HEK293 (cell line): ENCODE results near the gene OTOF.

Experiments used
- CTCF ChIA-PET: fragments of 350-600 bp; formaldehyde crosslinking; extraction: SDS; loops from one replicate; lab custom pipeline; 2021; ENCODE audit warnings: antibody characterized with exemption; lab: Yijun Ruan, JAX
- POLR2A ChIA-PET: fragments of 300-600 bp; formaldehyde crosslinking; extraction: SDS; loops from one replicate; lab custom pipeline; 2020; ENCODE audit warnings: antibody characterized with exemption, inconsistent platforms; lab: Yijun Ruan, JAX
- H3K27ac ChIP-seq: fragments of 200-500 bp; sonication (Bioruptor generic); 2 replicates; pipeline ENCODE4 v1.5.1; 2014; ENCODE audit warnings: low read depth, low read length, control low read depth, inconsistent platforms; ENCODE audit errors: extremely low read depth
- H3K36me3 ChIP-seq, 2 experiments: fragments of 200-500 bp in 1 of 2; sonication (Bioruptor generic) in 1 of 2; 1 replicate in 1 of 2; 2 replicates in 1 of 2; pipeline ENCODE4 v1.5.1; 2014 to 2017; ENCODE audit warnings: inconsistent platforms in 2 of 2, low read length in 2 of 2; ENCODE audit not compliant: control insufficient read depth in 2 of 2, insufficient read depth in 1 of 2
- H3K4me1 ChIP-seq: fragments of 200-500 bp; sonication (Bioruptor generic); 2 replicates; pipeline ENCODE4 v1.5.1; 2014; ENCODE audit warnings: mild to moderate bottlenecking, low read length, inconsistent platforms; ENCODE audit not compliant: control insufficient read depth, insufficient read depth
- H3K4me3 ChIP-seq: 2 replicates; pipeline ENCODE4 v1.5.1; 2011; ENCODE audit warnings: low read depth, mild to moderate bottlenecking, control low read depth, low read length, moderate library complexity
- H3K9me3 ChIP-seq: fragments of 200-500 bp; sonication (Bioruptor generic); 2 replicates; pipeline ENCODE4 v1.5.1; 2014; ENCODE audit warnings: low read depth, low read length, inconsistent platforms; ENCODE audit not compliant: control insufficient read depth, insufficient read depth
- AEBP2 ChIP-seq: fragments of 450-650 bp; formaldehyde crosslinking; IDR thresholded peaks from 2 replicates; pipeline ENCODE4 v1.5.1; 2016; ENCODE audit warnings: missing biosample characterization, missing genetic modification characterization, borderline replicate concordance
- EGR2 ChIP-seq: fragments of 450-650 bp; formaldehyde crosslinking; IDR thresholded peaks from 2 replicates; pipeline ENCODE4 v1.5.1; 2016; ENCODE audit warnings: low read depth, missing biosample characterization, missing genetic modification characterization
- GFI1B ChIP-seq: fragments of 450-650 bp; formaldehyde crosslinking; IDR thresholded peaks from 2 replicates; pipeline ENCODE4 v1.5.1; 2016; ENCODE audit warnings: missing biosample characterization, missing genetic modification characterization
- KLF9 ChIP-seq: fragments of 450-650 bp; formaldehyde crosslinking; IDR thresholded peaks from 2 replicates; pipeline ENCODE4 v1.5.1; 2016; ENCODE audit warnings: missing biosample characterization, missing genetic modification characterization, low read depth
- MZF1 ChIP-seq: fragments of 450-650 bp; formaldehyde crosslinking; IDR thresholded peaks from 2 replicates; pipeline ENCODE4 v1.5.1; 2017; ENCODE audit warnings: missing biosample characterization, missing genetic modification characterization, borderline replicate concordance
- REPIN1 ChIP-seq: fragments of 450-650 bp; formaldehyde crosslinking; IDR thresholded peaks from 2 replicates; pipeline ENCODE4 v1.5.1; 2017; ENCODE audit warnings: missing biosample characterization, missing genetic modification characterization, low read depth
- SETDB1 ChIP-seq: IDR thresholded peaks from one replicate; pipeline ENCODE4 v1.6.1; 2017; ENCODE audit warnings: mild to moderate bottlenecking, low read length, moderate library complexity, mixed read lengths; ENCODE audit not compliant: insufficient read length
- ZBTB1 ChIP-seq: fragments of 450-650 bp; formaldehyde crosslinking; IDR thresholded peaks from 2 replicates; pipeline ENCODE4 v1.5.1; 2016; ENCODE audit warnings: missing biosample characterization, missing genetic modification characterization
- ZNF2 ChIP-seq: fragments of 450-650 bp; formaldehyde crosslinking; IDR thresholded peaks from 2 replicates; pipeline ENCODE4 v1.5.1; 2016; ENCODE audit warnings: missing biosample characterization, missing genetic modification characterization
- ZNF211 ChIP-seq: fragments of 450-650 bp; formaldehyde crosslinking; IDR thresholded peaks from 2 replicates; pipeline ENCODE4 v1.5.1; 2016; ENCODE audit warnings: low read depth, missing biosample characterization, missing genetic modification characterization
- ZNF223 ChIP-seq: fragments of 450-650 bp; formaldehyde crosslinking; IDR thresholded peaks from 2 replicates; pipeline ENCODE4 v1.5.1; 2016; ENCODE audit warnings: missing biosample characterization, missing genetic modification characterization
- ZNF239 ChIP-seq: fragments of 450-650 bp; formaldehyde crosslinking; IDR thresholded peaks from 2 replicates; pipeline ENCODE4 v1.5.1; 2016; ENCODE audit warnings: missing biosample characterization, missing genetic modification characterization
- ZNF292 ChIP-seq: fragments of 450-650 bp; formaldehyde crosslinking; IDR thresholded peaks from 2 replicates; pipeline ENCODE4 v1.5.1; 2016; ENCODE audit warnings: low read depth, missing biosample characterization, missing genetic modification characterization, borderline replicate concordance
- ZNF311 ChIP-seq: fragments of 450-650 bp; formaldehyde crosslinking; IDR thresholded peaks from 2 replicates; pipeline ENCODE4 v1.5.1; 2017; ENCODE audit warnings: missing biosample characterization, missing genetic modification characterization, borderline replicate concordance
- ZNF416 ChIP-seq: fragments of 450-650 bp; formaldehyde crosslinking; IDR thresholded peaks from 2 replicates; pipeline ENCODE4 v1.5.1; 2016; ENCODE audit warnings: missing biosample characterization, missing genetic modification characterization
- ZNF426 ChIP-seq: fragments of 450-650 bp; formaldehyde crosslinking; IDR thresholded peaks from 2 replicates; pipeline ENCODE4 v1.5.1; 2017; ENCODE audit warnings: missing biosample characterization, missing genetic modification characterization, mild to moderate bottlenecking, inconsistent platforms, moderate library complexity
- ZNF548 ChIP-seq: fragments of 450-650 bp; formaldehyde crosslinking; IDR thresholded peaks from 2 replicates; pipeline ENCODE4 v1.5.1; 2016; ENCODE audit warnings: missing biosample characterization, missing genetic modification characterization
- ZNF561 ChIP-seq: fragments of 450-650 bp; IDR thresholded peaks from 2 replicates; pipeline ENCODE4 v1.5.1; 2018; ENCODE audit warnings: missing biosample characterization, missing genetic modification characterization, borderline replicate concordance
- ZNF658 ChIP-seq: fragments of 450-650 bp; formaldehyde crosslinking; IDR thresholded peaks from 2 replicates; pipeline ENCODE4; 2016; ENCODE audit warnings: missing biosample characterization, missing genetic modification characterization
- ZSCAN23 ChIP-seq: fragments of 450-650 bp; formaldehyde crosslinking; IDR thresholded peaks from 2 replicates; pipeline ENCODE4 v1.5.1; 2016; ENCODE audit warnings: missing biosample characterization, missing genetic modification characterization
- ZXDB ChIP-seq: fragments of 450-650 bp; formaldehyde crosslinking; IDR thresholded peaks from 2 replicates; pipeline ENCODE4 v1.5.1; 2016; ENCODE audit warnings: missing biosample characterization, missing genetic modification characterization
- TF ChIP-seq, protein P1 (sequence below): fragments of 450-650 bp; formaldehyde crosslinking; conservative IDR thresholded peaks from 2 replicates; pipeline ENCODE4 v1.5.1; 2016; ENCODE audit warnings: low read depth, missing biosample characterization, missing genetic modification characterization
- TF ChIP-seq, protein P2 (sequence below): fragments of 450-650 bp; formaldehyde crosslinking; IDR thresholded peaks from 2 replicates; pipeline ENCODE4 v1.5.1; 2017; ENCODE audit warnings: missing biosample characterization, missing genetic modification characterization
- TF ChIP-seq, protein P3 (sequence below): fragments of 450-650 bp; formaldehyde crosslinking; IDR thresholded peaks from 2 replicates; pipeline ENCODE4 v1.5.1; 2016; ENCODE audit warnings: missing biosample characterization, missing genetic modification characterization
- TF ChIP-seq, protein P4 (sequence below): fragments of 450-650 bp; formaldehyde crosslinking; IDR thresholded peaks from 2 replicates; pipeline ENCODE4 v1.5.1; 2016; ENCODE audit warnings: missing biosample characterization, missing genetic modification characterization

The OTOF gene

DNA sequence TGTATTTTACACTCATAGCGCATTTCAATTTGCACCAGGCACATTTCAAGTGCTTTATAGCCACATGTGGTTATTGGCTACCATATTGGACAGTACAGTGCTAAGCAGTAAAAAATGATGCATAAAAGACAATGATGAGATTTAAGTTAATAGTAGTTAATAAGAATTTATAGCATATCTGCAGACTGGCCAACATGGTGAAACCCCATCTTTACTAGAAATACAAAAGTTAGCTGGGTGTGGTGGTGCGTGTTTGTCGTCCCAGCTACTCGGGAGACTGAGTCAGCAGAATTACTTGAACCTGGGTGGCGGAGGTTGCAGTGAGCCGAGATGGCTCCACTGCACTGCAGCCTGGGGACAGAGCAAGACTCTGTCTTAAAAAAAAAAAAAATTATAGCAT, 66.5 kb downstream of the OTOF start:
- Histone ChIP-seq H3K36me3 (no peaks in the 10 kb centered on the region), H3K9me3 (no peaks in the 10 kb centered on the region), H3K4me3 (no peak overlapping the region), H3K4me1 (no peaks in the 10 kb centered on the region), H3K27ac (no peak overlapping the region)
- CTCF ChIA-PET, result interaction anchor here (0.7 kb wide), 1 partner anchor 21 kb away, joined by 3 read pairs; no protein-coding TSS in a partner anchor
- TF ChIP-seq ZNF239 (tag by site-specific recombination) (no peak), ZNF292 (no peak), ZNF416 (tag by site-specific recombination) (no peak), KLF9 (tag by site-specific recombination) (no peak), ZNF223 (no peak), ZXDB (no peak), SETDB1 (no peak), GFI1B (no peak), ZNF426 (tag by site-specific recombination) (no peak), ZNF548 (tag by site-specific recombination) (no peak), ZSCAN23 (tag by site-specific recombination) (no peak), ZNF561 (tag by site-specific recombination) (no peak), EGR2 (tag by site-specific recombination) (no peak), ZNF2 (no peak), ZBTB1 (no peak), MZF1 (no peak)
- TF ChIP-seq, protein P1, sequence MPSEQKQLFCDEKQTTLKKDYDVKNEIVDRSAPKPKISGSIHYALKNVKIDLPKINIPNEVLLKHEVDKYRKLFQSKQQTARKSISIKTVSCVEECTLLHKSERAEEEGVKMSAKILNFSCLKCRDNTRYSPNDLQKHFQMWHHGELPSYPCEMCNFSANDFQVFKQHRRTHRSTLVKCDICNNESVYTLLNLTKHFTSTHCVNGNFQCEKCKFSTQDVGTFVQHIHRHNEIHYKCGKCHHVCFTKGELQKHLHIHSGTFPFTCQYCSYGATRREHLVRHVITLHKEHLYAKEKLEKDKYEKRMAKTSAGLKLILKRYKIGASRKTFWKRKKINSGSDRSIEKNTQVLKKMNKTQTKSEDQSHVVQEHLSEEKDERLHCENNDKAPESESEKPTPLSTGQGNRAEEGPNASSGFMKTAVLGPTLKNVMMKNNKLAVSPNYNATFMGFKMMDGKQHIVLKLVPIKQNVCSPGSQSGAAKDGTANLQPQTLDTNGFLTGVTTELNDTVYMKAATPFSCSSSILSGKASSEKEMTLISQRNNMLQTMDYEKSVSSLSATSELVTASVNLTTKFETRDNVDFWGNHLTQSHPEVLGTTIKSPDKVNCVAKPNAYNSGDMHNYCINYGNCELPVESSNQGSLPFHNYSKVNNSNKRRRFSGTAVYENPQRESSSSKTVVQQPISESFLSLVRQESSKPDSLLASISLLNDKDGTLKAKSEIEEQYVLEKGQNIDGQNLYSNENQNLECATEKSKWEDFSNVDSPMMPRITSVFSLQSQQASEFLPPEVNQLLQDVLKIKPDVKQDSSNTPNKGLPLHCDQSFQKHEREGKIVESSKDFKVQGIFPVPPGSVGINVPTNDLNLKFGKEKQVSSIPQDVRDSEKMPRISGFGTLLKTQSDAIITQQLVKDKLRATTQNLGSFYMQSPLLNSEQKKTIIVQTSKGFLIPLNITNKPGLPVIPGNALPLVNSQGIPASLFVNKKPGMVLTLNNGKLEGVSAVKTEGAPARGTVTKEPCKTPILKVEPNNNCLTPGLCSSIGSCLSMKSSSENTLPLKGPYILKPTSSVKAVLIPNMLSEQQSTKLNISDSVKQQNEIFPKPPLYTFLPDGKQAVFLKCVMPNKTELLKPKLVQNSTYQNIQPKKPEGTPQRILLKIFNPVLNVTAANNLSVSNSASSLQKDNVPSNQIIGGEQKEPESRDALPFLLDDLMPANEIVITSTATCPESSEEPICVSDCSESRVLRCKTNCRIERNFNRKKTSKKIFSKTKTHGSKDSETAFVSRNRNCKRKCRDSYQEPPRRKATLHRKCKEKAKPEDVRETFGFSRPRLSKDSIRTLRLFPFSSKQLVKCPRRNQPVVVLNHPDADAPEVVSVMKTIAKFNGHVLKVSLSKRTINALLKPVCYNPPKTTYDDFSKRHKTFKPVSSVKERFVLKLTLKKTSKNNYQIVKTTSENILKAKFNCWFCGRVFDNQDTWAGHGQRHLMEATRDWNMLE (tag by site-specific recombination), result no peak
- TF ChIP-seq, protein P2, sequence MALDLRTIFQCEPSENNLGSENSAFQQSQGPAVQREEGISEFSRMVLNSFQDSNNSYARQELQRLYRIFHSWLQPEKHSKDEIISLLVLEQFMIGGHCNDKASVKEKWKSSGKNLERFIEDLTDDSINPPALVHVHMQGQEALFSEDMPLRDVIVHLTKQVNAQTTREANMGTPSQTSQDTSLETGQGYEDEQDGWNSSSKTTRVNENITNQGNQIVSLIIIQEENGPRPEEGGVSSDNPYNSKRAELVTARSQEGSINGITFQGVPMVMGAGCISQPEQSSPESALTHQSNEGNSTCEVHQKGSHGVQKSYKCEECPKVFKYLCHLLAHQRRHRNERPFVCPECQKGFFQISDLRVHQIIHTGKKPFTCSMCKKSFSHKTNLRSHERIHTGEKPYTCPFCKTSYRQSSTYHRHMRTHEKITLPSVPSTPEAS (tag by site-specific recombination), result no peak
- TF ChIP-seq, protein P3, sequence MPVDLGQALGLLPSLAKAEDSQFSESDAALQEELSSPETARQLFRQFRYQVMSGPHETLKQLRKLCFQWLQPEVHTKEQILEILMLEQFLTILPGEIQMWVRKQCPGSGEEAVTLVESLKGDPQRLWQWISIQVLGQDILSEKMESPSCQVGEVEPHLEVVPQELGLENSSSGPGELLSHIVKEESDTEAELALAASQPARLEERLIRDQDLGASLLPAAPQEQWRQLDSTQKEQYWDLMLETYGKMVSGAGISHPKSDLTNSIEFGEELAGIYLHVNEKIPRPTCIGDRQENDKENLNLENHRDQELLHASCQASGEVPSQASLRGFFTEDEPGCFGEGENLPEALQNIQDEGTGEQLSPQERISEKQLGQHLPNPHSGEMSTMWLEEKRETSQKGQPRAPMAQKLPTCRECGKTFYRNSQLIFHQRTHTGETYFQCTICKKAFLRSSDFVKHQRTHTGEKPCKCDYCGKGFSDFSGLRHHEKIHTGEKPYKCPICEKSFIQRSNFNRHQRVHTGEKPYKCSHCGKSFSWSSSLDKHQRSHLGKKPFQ (tag by site-specific recombination), result no peak
- POLR2A ChIA-PET, result no interaction called here

- H3K4me1 ChIP-seq, result no peaks in the 10 kb centered on the region
- H3K36me3 ChIP-seq, result no peaks in the 10 kb centered on the region
- H3K9me3 ChIP-seq, result no peaks in the 10 kb centered on the region
- ChIA-PET POLR2A (no interaction called here), CTCF (no interaction called here)
- no peak overlapping the region for H3K4me3 ChIP-seq
- H3K27ac ChIP-seq, result no peak overlapping the region
- TF ChIP-seq ZNF211 (tag by site-specific recombination), result no peak
- no peak for TF ChIP-seq AEBP2 (tag by site-specific recombination)
- TF ChIP-seq, protein P2 (tag by site-specific recombination), result no peak
- TF ChIP-seq, protein P4, sequence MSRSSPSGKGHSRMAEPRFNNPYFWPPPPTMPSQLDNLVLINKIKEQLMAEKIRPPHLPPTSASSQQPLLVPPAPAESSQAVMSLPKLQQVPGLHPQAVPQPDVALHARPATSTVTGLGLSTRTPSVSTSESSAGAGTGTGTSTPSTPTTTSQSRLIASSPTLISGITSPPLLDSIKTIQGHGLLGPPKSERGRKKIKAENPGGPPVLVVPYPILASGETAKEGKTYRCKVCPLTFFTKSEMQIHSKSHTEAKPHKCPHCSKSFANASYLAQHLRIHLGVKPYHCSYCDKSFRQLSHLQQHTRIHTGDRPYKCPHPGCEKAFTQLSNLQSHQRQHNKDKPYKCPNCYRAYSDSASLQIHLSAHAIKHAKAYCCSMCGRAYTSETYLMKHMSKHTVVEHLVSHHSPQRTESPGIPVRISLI (tag by site-specific recombination), result no peak
- no peak for TF ChIP-seq ZNF416 (tag by site-specific recombination)
- no peak for TF ChIP-seq ZNF658 (tag by site-specific recombination)
- no peak for TF ChIP-seq REPIN1
- TF ChIP-seq ZNF311 (tag by site-specific recombination), result no peak
These were observed 67.1 kb downstream of the OTOF start for GRCh38 chr2:26410764-26411243.
